GM12875 (cell line): ENCODE data around the gene VAV1.
A peak's percentile ranks its signal among the peaks of the same experiment; 100 is the strongest.
"Not testable (repeated sequence)": the region's sequence is repeated elsewhere in the genome, so short reads cannot be mapped to it uniquely, and the experiment has no call there.

Source experiments
- H3K4me3 ChIP-seq: one replicate; pipeline ENCODE4 v1.5.1; 2011; ENCODE audit warnings: low read depth, low read length, control low read depth
- TF ChIP-seq, protein P1 (sequence below): IDR thresholded peaks from 2 replicates; pipeline ENCODE4 v1.5.1; 2011; ENCODE audit warnings: low read depth, mild to moderate bottlenecking, control low read depth, inconsistent platforms, low read length, moderate library complexity, borderline replicate concordance; ENCODE audit not compliant: insufficient read depth

VAV1 gene

DNA sequence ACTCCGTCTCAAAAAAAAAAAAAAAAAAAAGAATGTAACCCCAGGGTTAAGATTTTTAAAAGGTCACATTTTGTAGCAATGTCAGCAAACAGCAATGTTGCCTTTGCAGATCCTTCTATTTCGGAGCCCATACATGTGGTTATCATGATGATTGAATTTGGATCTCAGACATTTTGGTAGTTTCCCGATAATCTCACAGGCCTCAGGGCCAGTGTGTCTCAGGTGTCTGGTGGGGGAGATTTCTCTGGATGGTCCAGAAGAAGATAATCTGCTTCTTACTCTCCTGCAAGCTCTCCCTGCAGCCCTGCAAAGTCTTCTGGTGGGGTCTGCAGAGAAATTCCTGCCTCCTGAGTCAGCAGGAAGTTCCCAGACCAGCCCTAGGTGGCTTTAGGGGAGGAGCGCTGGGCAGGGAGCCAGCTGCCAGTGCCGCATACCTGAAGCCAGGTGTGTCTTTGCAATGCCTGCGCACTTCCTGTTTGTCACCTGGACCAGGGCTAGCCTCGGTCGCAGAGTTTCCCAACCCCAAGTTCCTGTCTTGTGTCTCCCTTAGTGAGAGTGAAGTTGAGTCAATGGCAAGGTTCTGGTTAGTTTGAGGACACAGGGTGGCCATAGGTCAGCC lies 6.7 kb upstream of the VAV1 start:
- TF ChIP-seq, protein P1, sequence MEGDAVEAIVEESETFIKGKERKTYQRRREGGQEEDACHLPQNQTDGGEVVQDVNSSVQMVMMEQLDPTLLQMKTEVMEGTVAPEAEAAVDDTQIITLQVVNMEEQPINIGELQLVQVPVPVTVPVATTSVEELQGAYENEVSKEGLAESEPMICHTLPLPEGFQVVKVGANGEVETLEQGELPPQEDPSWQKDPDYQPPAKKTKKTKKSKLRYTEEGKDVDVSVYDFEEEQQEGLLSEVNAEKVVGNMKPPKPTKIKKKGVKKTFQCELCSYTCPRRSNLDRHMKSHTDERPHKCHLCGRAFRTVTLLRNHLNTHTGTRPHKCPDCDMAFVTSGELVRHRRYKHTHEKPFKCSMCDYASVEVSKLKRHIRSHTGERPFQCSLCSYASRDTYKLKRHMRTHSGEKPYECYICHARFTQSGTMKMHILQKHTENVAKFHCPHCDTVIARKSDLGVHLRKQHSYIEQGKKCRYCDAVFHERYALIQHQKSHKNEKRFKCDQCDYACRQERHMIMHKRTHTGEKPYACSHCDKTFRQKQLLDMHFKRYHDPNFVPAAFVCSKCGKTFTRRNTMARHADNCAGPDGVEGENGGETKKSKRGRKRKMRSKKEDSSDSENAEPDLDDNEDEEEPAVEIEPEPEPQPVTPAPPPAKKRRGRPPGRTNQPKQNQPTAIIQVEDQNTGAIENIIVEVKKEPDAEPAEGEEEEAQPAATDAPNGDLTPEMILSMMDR: no peak
- H3K4me3 ChIP-seq: no peak overlapping the region

DNA sequence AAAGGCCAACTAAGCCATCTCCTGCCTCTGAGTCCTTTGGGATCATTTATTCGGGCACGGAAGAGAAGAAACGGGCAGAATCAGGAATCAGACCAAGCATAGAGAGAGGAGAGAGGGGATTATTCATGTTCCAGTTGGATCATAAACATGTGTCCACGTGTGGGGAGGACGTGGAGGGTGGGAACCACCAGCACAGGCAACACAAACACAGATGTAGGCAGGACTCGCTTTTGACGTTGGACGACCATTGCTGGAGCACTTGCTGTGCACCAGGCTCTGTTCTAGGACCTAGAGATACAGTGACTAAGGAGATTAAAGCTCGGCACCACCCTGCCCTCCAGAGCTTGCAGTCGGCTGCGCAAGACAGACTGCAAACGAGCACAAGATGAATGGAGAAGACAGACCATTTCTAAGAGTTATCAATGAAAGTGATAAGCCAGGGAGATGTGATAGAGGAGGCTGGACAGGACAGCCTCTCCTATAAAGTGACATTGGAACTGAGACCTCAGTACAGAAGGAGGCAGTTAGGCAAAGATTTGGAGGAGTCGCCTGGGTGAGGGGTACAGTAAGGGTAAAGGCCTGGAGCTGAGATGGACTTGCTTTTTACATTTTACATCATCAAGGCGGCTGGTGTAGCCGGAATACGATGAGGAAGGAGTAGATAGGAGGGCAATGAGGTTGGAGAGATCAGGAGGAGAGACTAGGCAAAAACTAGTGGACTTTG lies 6.0 kb upstream of the VAV1 start:
- H3K4me3 ChIP-seq: peak overlapping the region; percentile 82
- TF ChIP-seq, protein P1: no peak

DNA sequence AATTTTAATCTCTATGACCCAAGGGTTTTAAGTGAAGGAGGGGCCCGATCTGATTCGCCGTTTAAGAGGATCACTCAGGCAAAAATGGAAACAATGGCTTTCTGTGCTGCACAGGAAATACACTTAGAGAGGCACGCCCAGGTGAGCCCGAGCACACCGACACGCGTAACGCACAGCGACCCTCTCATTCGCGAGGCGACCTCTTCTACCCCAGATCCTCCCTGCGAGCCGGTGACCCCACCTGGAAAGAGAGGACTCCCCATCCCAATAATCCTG lies 5.5 kb upstream of the VAV1 start:
- peak overlapping the region; percentile 82 for H3K4me3 ChIP-seq
- TF ChIP-seq, protein P1: no peak

DNA sequence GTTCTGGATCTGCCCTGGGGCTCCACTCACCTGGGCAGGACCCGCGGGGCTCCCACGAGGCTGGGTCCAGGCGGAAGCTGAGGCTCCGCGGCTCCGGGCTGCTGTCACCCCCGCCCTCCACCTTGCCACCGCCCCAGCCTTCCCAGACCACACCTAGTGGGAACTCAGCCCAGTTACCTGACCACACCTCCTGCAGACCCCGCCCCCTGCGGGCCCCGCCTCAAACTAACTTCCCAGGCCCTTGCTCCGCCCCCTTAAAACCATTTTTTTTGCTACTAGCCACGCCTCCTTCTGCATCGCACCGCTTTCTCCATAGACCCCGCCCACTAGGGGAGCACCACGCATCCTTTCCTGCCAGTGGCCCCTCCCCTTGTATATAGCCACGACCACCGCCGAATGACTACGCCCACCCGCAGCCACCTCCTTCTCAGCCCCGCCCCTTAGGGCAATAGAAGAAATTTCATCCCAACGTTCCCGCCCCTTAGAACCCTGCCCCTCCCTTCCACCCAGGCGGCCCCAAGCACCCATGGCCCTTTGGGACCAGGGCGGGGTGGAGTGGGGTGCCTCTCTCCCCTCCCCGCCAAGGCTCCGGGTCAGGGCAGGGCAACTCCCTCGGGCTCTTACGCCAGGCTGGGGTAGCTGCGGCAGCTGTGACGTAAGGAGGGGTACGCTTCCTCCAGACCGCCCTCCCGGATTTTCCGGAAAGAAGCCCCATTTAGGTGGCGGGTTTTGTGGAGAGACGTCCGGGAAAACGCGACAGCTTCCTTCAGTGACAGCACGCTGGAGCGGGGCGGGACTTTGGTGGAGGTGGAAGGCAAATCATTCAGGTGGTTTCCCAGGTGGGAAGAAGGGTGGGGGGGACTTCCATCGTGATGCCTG lies 4.9 kb upstream of the VAV1 start, which contains the start of gene SH2D3A:
Gene SH2D3A (minus strand): TSS at position 79 of the 879 bp plus-strand sequence. CDS start 3,687 bp downstream, outside the sequence.
- H3K4me3 ChIP-seq: peak within 1 kb of the TSS; percentile 82

DNA sequence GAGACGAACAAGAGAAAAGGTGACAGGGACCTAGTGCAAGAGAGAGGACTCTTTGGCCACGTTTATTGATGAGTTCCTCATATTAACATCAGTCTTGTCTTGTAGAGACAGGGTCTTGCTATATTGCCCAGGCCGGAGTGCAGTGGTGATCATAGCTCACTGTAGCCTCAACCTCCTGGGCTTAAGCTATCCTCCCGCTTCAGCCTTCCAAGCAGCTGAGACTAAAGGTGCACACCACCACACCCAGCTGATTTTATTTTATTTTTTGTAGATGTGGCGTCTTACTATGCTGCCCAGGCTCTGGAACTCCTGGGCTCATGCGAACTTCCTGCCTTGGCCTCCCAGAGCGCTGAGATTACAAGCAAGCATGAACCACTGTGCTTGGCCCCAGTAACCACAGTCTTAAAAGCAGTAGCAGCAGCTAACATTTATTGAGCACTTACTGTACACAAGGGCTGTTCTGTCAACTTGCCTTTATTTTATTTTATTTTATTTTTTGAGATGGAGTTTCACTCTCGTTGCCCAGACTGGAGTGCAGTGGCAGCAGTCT lies 4.2 kb upstream of the VAV1 start:
- TF ChIP-seq, protein P1: no peak

More for the DNA sequence above, 4.9 kb upstream of the VAV1 start, which contains the start of gene SH2D3A:
- TF ChIP-seq, protein P1: no peak

DNA sequence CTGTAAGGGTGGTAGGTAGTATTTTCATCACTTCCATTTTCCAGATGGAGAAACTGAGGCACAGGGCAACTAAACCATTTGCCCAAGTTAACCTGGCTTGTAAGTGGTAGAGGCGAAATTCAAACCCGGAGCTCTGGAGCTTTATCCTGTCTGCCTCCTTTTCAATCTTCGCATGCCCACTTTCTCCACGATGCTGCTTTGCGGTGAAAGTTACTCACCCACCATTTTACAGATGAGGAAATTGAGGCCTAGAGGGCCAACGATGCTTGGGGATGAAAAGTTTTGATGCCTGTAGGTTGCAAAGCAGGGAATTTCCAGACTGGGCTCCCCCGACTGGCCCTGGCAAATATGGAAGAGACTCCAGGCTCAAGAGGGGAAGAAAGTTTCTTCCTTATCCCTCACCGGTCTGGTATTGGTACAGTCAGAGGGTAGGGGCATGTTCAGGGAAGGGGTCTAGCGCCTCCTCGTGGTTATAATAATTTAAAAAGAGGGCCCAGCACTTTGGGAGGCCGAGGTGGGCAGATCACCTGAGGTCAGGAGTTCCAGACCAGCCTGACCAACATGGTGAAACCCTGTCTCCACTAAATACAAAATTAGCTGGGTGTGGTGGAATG lies 3.4 kb upstream of the VAV1 start:
- H3K4me3 ChIP-seq: no peak overlapping the region
- TF ChIP-seq, protein P1: peak; percentile 25; the same call in 1 of the 2 replicates

More for the DNA sequence above, 4.2 kb upstream of the VAV1 start:
- H3K4me3 ChIP-seq: peak overlapping the region; percentile 82

DNA sequence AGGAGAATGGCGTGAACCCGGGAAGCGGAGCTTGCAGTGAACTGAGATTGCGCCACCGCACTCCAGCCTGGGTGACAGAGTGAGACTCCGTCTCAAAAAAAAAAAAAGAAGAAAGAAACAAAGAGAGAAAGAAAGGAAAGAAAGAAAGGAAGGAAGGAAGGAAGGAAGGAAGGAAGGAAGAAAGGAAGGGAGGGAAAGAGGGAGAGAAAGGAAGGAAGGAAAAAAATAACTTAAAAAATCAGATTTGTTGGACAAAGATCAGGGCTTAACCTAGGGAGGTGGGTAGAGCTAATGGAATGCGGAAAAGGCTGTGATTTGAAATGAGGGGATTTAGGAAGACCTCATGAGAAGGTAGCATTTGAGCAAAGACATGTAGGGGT lies 870 bp upstream of the VAV1 start:
- H3K4me3 ChIP-seq: not testable (repeated sequence)
